Keratinocyte (primary cell): Measurements from ENCODE around the gene ZNF454.

ENCODE experiments used
- EZH2 ChIP-seq: IDR thresholded peaks from one replicate; pipeline ENCODE4 v1.6.1; 2012; ENCODE audit warnings: inconsistent platforms, mild to moderate bottlenecking, low read length, moderate library complexity
- TF ChIP-seq, protein P1 (sequence below), 3 experiments: IDR thresholded peaks in 1 of 3; conservative IDR thresholded peaks in 1 of 3; optimal IDR thresholded peaks in 1 of 3; 2 replicates in 2 of 3; 3 replicates in 1 of 3; pipeline versions ENCODE3 to v1.5.1; 2011; ENCODE audit warnings: low read length in 3 of 3, mild to moderate bottlenecking in 3 of 3, moderate library complexity in 2 of 3, control low read depth in 1 of 3, inconsistent platforms in 1 of 3; ENCODE audit not compliant: insufficient read depth in 2 of 3; ENCODE audit errors: extremely low read depth in 1 of 3

GRCh38 chr5:178995341-178995690, 54.3 kb downstream of the ZNF454 start:
- TF ChIP-seq, protein P1, sequence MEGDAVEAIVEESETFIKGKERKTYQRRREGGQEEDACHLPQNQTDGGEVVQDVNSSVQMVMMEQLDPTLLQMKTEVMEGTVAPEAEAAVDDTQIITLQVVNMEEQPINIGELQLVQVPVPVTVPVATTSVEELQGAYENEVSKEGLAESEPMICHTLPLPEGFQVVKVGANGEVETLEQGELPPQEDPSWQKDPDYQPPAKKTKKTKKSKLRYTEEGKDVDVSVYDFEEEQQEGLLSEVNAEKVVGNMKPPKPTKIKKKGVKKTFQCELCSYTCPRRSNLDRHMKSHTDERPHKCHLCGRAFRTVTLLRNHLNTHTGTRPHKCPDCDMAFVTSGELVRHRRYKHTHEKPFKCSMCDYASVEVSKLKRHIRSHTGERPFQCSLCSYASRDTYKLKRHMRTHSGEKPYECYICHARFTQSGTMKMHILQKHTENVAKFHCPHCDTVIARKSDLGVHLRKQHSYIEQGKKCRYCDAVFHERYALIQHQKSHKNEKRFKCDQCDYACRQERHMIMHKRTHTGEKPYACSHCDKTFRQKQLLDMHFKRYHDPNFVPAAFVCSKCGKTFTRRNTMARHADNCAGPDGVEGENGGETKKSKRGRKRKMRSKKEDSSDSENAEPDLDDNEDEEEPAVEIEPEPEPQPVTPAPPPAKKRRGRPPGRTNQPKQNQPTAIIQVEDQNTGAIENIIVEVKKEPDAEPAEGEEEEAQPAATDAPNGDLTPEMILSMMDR (optimal IDR thresholded peaks at IDR 0.05 in 1 of 3, IDR thresholded peaks at IDR 0.05 in 1 of 3, conservative IDR thresholded peaks at IDR 0.05 in 1 of 3; ENCODE audit: extremely low read depth in 1 of 3, insufficient read depth in 2 of 3, low read length in 3 of 3): no peak
- no peak for TF ChIP-seq EZH2
